Small intestine (tissue), 7 donors: ENCODE measurements around the gene ISM1. TPM values are rescaled to one million over a fixed set of nuclear protein-coding genes. Genes with fewer than 3 reads are reported as not detected.

Experiments
- DNase-seq, 2 donors: peaks; one replicate each; pipeline versions ENCODE4 v3.0.0 to v3.0.0-alpha.2; 2013
- FAIRE-seq: peaks from 2 replicates; lab custom pipeline; 2012; peaks lifted over from hg19 to GRCh38; lab: Jason Lieb, UNC
- H3K27ac ChIP-seq, 3 donors: one replicate each; pipeline ENCODE4 v1.5.1; 2013; ENCODE audit warnings: low read length in 2 of 3, mild to moderate bottlenecking in 2 of 3, control low read depth in 1 of 3, inconsistent platforms in 1 of 3, low read depth in 1 of 3, moderate library complexity in 1 of 3
- H3K27me3 ChIP-seq, 3 donors: one replicate each; pipeline ENCODE4 v1.6.1; 2013; ENCODE audit warnings: low read length in 3 of 3, inconsistent platforms in 1 of 3; ENCODE audit not compliant: control insufficient read depth in 3 of 3, insufficient read depth in 3 of 3
- H3K36me3 ChIP-seq, 3 donors: one replicate each; pipeline ENCODE4 v1.6.1; 2013; ENCODE audit warnings: low read length in 3 of 3, inconsistent platforms in 1 of 3, low read depth in 1 of 3, mild to moderate bottlenecking in 1 of 3, moderate library complexity in 1 of 3; ENCODE audit not compliant: control insufficient read depth in 3 of 3, insufficient read depth in 2 of 3
- H3K4me1 ChIP-seq, 3 donors: one replicate each; pipeline ENCODE4 v1.6.1; 2013; ENCODE audit warnings: low read length in 2 of 3, inconsistent platforms in 1 of 3, low read depth in 1 of 3, mild to moderate bottlenecking in 1 of 3, moderate library complexity in 1 of 3; ENCODE audit not compliant: control insufficient read depth in 3 of 3, insufficient read depth in 2 of 3
- H3K4me3 ChIP-seq, 3 donors: one replicate each; pipeline ENCODE4 v1.5.1; 2013; ENCODE audit warnings: low read length in 3 of 3, control low read depth in 1 of 3, inconsistent platforms in 1 of 3, low read depth in 1 of 3, mild to moderate bottlenecking in 1 of 3, moderate library complexity in 1 of 3
- H3K9me3 ChIP-seq, 2 donors: one replicate each; pipeline ENCODE4 v1.6.1; 2013; ENCODE audit warnings: low read depth in 1 of 2, low read length in 1 of 2; ENCODE audit not compliant: control insufficient read depth in 2 of 2, insufficient read depth in 1 of 2
- whole genome bisulfite sequencing, 3 donors: extraction: QIAGEN DNeasy Blood & Tissue Kit; methylation state at CpG; one replicate each; pipeline ENCODE4 v1.1.7; 2013; 5-methylcytosine and 5-hydroxymethylcytosine counted together
- polyA plus RNA-seq, 4 donors: library from polyadenylated mRNA; stranded (reverse) in 3 of 4; unstranded in 1 of 4; fragments of 200-250 nt in 3 of 4; fragments of 120-200 nt in 1 of 4; gene quantifications; one replicate each; pipeline versions ENCODE4 v1.2.1 to v1.2.3, GENCODE V29; 2013
- donor health status: healthy with polysubstance abuse.
- donor health status: control.
- donor health status: control.
- donor health status: Bipolar disorder and iron deficiency.
- donor health status: healthy.

ISM1 gene
- polyA plus RNA-seq, 4 donors: 0.45 to 0.62 TPM; not detected in 2

- Histone ChIP-seq H3K9me3 (no peaks in the 10 kb centered on the region), H3K4me1 (no peaks in the 10 kb centered on the region), H3K36me3 (no peaks in the 10 kb centered on the region), H3K27ac (no peak overlapping the region), H3K27me3 (no peaks in the 10 kb centered on the region), H3K4me3 (no peak overlapping the region)
- no peak for DNase-seq
- WGBS, 3 donors: 30 to 34% (median 31%) methylated on average over 3 of the region's 3 CpGs
- FAIRE-seq: no peak
Measured at GRCh38 chr20:13322621-13323020, 101.5 kb downstream of the ISM1 start.

DNA sequence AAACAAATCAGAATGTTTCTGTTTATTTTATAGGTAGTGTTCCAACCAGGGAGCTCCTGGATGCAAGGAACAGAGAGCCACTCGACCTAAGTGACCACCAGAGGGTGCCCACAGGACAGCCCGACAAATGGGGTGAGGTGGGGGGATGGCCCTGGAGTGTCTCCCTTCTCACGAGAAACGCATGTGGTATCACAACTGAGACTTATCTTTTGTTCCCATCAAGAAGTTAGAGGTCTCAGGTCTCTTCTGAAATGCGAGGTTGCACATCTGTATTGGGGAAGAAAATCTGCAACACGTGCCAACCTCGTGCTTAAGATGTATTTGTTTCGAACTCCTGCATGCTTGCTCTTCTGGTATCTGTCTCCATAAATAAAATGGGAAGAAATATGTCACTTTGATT lies 104.0 kb downstream of the ISM1 start:
- no peaks in the 10 kb centered on the region for H3K9me3 ChIP-seq
- DNase-seq: peak in 1 of 2 donors; percentile 4
- no peak for FAIRE-seq
- H3K4me1 ChIP-seq: no peaks in the 10 kb centered on the region
- no peaks in the 10 kb centered on the region for H3K36me3 ChIP-seq
- H3K27me3 ChIP-seq: no peaks in the 10 kb centered on the region
- H3K27ac ChIP-seq: no peak overlapping the region
- no peak overlapping the region for H3K4me3 ChIP-seq
- WGBS, 3 donors: 41 to 45% (median 44%) methylated on average over 8 of the region's 8 CpGs

GRCh38 chr20:13325796-13326340 lies 104.8 kb downstream of the ISM1 start:
- FAIRE-seq: no peak
- 84 to 86% (median 85%) methylated on average over 5 of the region's 5 CpGs for WGBS, 3 donors

GRCh38 chr20:13331536-13331935 lies 110.5 kb downstream of the ISM1 start:
- H3K4me1 ChIP-seq: no peaks in the 10 kb centered on the region
- FAIRE-seq: no peak
- no peaks in the 10 kb centered on the region for H3K36me3 ChIP-seq
- no peak overlapping the region for H3K4me3 ChIP-seq
- H3K9me3 ChIP-seq: peaks cover 0 to 2% of the 10 kb centered on the region in 2 donors
- no peak for DNase-seq
- 76 to 79% (median 79%) methylated on average over 1 of the region's 1 CpG for WGBS, 3 donors
- no peak overlapping the region for H3K27ac ChIP-seq
- no peaks in the 10 kb centered on the region for H3K27me3 ChIP-seq

More at GRCh38 chr20:13325796-13326340, 104.8 kb downstream of the ISM1 start:
- no peaks in the 10 kb centered on the region for H3K36me3 ChIP-seq
- H3K4me3 ChIP-seq: no peak overlapping the region
- no peaks in the 10 kb centered on the region for H3K4me1 ChIP-seq
- no peaks in the 10 kb centered on the region for H3K9me3 ChIP-seq
- no peak overlapping the region for H3K27ac ChIP-seq
- H3K27me3 ChIP-seq: no peaks in the 10 kb centered on the region
- DNase-seq: no peak

DNA sequence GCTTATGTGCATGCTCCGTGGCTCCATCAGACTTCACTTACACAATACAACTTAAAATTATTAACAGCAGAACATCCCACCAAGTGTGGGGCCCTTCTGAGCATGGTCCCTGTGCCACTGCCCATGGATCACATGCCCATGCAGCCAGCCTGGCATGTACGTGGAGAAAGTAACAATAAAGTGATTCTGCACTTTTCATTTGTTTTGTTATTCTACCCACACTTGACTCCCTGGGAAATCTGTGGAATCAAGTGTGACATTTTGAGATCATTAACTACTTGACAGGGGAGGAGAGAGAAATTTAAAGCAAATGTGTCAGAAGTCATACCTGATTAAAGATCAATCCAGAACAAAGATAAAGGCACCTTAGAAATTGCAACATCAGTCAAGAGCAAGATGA lies 112.0 kb downstream of the ISM1 start:
- 56 to 80% (median 64%) methylated on average over 2 of the region's 2 CpGs for WGBS, 3 donors
- FAIRE-seq: no peak
- no peak overlapping the region for H3K27ac ChIP-seq
- peaks cover 0 to 2% of the 10 kb centered on the region in 2 donors for H3K9me3 ChIP-seq
- H3K4me3 ChIP-seq: no peak overlapping the region
- no peaks in the 10 kb centered on the region for H3K36me3 ChIP-seq
- DNase-seq: no peak
- H3K4me1 ChIP-seq: no peaks in the 10 kb centered on the region
- H3K27me3 ChIP-seq: no peaks in the 10 kb centered on the region

- WGBS, 3 donors: 54 to 67% (median 56%) methylated on average over 3 of the region's 3 CpGs
- Histone ChIP-seq H3K4me3 (no peak overlapping the region), H3K27me3 (no peaks in the 10 kb centered on the region), H3K27ac (no peak overlapping the region), H3K36me3 (no peaks in the 10 kb centered on the region), H3K4me1 (peaks cover 0 to 1% (median 0%) of the 10 kb centered on the region in 3 donors), H3K9me3 (peaks cover 0 to 2% of the 10 kb centered on the region in 2 donors)
- DNase-seq: no peak
- FAIRE-seq: no peak
Measured at GRCh38 chr20:13333793-13334192, 112.7 kb downstream of the ISM1 start.

DNA sequence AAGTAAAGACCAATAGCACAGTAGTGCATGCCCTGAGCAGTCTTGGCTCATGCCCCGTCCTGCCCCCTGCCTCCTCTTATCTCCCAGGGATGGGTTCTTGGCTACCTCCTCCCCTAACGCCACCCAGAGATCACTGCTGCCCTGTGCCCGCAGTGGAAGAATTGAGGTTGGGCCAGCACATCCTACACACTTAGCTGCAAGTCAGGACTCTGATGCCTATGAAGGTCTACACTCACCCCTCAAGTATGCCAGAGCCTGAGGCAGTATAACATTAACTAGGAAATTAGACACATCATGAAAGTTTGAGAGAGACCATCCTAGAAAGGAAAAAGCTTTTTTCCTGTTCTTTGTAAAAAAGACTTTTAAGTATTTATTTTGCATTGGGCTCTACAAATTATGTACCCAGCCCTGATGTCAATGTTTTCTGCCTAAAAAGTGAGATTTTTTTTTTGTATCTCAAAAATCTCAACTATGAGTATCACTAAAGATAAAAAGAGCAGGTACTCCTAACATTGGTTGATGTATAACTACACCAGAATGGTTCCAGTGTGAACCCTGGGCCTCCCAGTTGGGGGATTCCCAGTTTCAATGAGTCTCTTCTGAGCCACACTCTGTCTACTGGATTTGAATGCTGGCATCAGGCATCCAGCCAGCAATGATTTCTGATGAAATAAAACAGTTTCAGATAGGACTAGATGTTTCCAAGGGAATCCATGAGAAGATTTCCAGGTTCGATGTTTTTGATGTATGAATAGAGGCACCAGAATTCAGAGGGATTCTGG lies 115.4 kb downstream of the ISM1 start:
- DNase-seq (peak in 1 of 2 donors; percentile 12), FAIRE-seq (no peak)
- Histone ChIP-seq H3K4me3 (no peak overlapping the region), H3K4me1 (peaks cover 0 to 9% (median 0%) of the 10 kb centered on the region in 3 donors), H3K36me3 (no peaks in the 10 kb centered on the region), H3K27me3 (no peaks in the 10 kb centered on the region), H3K9me3 (peaks cover 0 to 5% of the 10 kb centered on the region in 2 donors), H3K27ac (no peak overlapping the region)
- WGBS, 3 donors: 68 to 89% (median 80%) methylated on average over 4 of the region's 4 CpGs

DNA sequence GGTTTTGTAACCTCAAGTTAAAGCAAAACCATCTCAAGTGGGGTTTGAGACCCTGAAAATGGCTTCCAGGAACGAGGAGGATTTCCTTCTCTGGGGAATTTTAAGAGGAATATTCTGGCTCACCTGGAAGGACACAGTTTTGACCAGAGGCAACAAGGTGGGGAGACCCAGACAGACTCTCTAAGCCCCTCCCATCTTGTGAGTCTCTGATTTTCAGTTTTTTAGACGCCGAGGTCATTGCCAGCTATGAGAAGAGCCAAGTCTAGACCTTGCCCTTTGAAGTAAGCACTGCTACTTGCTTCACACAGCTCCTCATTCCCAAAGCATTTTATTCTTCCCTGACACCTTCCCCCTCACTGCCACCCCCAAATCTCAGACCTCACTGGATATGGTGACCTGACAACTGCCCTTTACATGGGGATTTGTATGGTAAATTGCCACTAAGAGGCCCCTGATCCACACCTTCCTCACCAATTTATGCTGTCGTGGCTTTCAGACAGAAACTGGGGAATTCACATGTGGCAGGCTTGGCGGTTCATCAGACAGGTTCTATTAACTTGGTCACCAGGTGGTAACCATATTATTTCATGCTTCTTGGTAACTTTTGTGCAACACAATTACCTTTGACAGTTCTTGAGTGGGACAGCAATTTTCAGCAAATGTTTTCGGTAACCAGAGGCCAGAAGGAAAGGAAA lies 116.2 kb downstream of the ISM1 start:
- 71 to 78% (median 72%) methylated on average over 6 of the region's 6 CpGs for WGBS, 3 donors
- no peaks in the 10 kb centered on the region for H3K36me3 ChIP-seq
- H3K27me3 ChIP-seq: no peaks in the 10 kb centered on the region
- FAIRE-seq: no peak
- H3K9me3 ChIP-seq: peaks cover 0 to 5% of the 10 kb centered on the region in 2 donors
- no peak for DNase-seq
- no peak overlapping the region for H3K27ac ChIP-seq
- H3K4me3 ChIP-seq: no peak overlapping the region
- peaks cover 0 to 9% (median 0%) of the 10 kb centered on the region in 3 donors for H3K4me1 ChIP-seq
